PC-3 (cell line): ENCODE data around the gene LUC7L2.

Experiments
- EZH2phosphoT487 ChIP-seq: fragments of 300-600 bp; sonication (generic); IDR thresholded peaks from 2 replicates; pipeline ENCODE4 v1.6.1; 2018; ENCODE audit warnings: mild to moderate bottlenecking, antibody characterized with exemption, low read length, borderline replicate concordance
- TF ChIP-seq, protein P1 (sequence below): fragments of 300-600 bp; sonication (generic); conservative IDR thresholded peaks from 2 replicates; pipeline ENCODE4 v1.5.1; 2017; ENCODE audit warnings: antibody characterized with exemption, low read depth, mild to moderate bottlenecking, low read length

DNA sequence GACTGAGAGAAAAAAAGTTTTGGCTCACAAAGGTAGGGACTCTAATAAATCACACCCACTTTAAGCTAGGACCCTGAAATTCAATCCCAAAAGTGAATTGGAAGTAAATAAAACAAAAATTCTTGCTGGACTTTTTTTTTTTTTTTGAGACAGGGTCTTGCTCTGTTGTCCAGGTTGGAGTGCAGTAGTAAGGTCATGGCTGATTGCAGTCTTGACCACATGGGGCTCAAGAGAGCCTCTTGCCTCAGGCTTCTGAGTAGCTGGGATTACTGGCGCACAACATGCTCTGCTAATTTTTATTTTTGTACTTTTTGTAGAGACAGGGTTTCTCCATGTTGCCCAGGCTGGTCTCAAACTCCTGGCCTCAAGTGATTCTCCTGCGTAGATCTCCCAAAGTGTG, 5.0 kb upstream of the LUC7L2 start:
- TF ChIP-seq, protein P1, sequence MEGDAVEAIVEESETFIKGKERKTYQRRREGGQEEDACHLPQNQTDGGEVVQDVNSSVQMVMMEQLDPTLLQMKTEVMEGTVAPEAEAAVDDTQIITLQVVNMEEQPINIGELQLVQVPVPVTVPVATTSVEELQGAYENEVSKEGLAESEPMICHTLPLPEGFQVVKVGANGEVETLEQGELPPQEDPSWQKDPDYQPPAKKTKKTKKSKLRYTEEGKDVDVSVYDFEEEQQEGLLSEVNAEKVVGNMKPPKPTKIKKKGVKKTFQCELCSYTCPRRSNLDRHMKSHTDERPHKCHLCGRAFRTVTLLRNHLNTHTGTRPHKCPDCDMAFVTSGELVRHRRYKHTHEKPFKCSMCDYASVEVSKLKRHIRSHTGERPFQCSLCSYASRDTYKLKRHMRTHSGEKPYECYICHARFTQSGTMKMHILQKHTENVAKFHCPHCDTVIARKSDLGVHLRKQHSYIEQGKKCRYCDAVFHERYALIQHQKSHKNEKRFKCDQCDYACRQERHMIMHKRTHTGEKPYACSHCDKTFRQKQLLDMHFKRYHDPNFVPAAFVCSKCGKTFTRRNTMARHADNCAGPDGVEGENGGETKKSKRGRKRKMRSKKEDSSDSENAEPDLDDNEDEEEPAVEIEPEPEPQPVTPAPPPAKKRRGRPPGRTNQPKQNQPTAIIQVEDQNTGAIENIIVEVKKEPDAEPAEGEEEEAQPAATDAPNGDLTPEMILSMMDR, result no peak
- TF ChIP-seq EZH2phosphoT487, result no peak
